HEK293T (cell line): ENCODE data around the gene CHST12.

ENCODE experiments used
- BHLHE40 ChIP-seq: fragments of 450-650 bp; IDR thresholded peaks from 2 replicates; pipeline ENCODE4 v1.6.1; 2016; ENCODE audit warnings: mild to moderate bottlenecking, moderate library complexity, borderline replicate concordance
- CTBP1 ChIP-seq: fragments of 450-650 bp; IDR thresholded peaks from 2 replicates; pipeline ENCODE4 v1.6.1; 2016; ENCODE audit warnings: borderline replicate concordance
- ELF4 ChIP-seq: fragments of 450-650 bp; IDR thresholded peaks from 2 replicates; pipeline ENCODE4 v1.6.1; 2017; ENCODE audit warnings: antibody characterized with exemption
- FOXA1 ChIP-seq: fragments of 450-650 bp; IDR thresholded peaks from 2 replicates; pipeline ENCODE4 v1.6.1; 2016; ENCODE audit warnings: mild to moderate bottlenecking
- FOXK2 ChIP-seq: fragments of 450-650 bp; IDR thresholded peaks from 2 replicates; pipeline ENCODE4 v1.6.1; 2016; ENCODE audit warnings: mild to moderate bottlenecking
- FOXM1 ChIP-seq: fragments of 450-650 bp; IDR thresholded peaks from 2 replicates; pipeline ENCODE4 v1.6.1; 2017; ENCODE audit warnings: mild to moderate bottlenecking, borderline replicate concordance
- L3MBTL2 ChIP-seq: fragments of 450-650 bp; conservative IDR thresholded peaks from 2 replicates; pipeline ENCODE4 v1.6.1; 2016; ENCODE audit warnings: mild to moderate bottlenecking
- LEF1 ChIP-seq: fragments of 450-650 bp; IDR thresholded peaks from 2 replicates; pipeline ENCODE4 v1.6.1; 2017; ENCODE audit warnings: mild to moderate bottlenecking, borderline replicate concordance
- NFRKB ChIP-seq: fragments of 450-650 bp; IDR thresholded peaks from 2 replicates; pipeline ENCODE4 v1.6.1; 2016; ENCODE audit warnings: mild to moderate bottlenecking, moderate library complexity
- SP1 ChIP-seq: fragments of 450-650 bp; IDR thresholded peaks from 2 replicates; pipeline ENCODE4 v1.6.1; 2017
- SUZ12 ChIP-seq: fragments of 450-650 bp; IDR thresholded peaks from 2 replicates; pipeline ENCODE4 v1.6.1; 2016; ENCODE audit warnings: mild to moderate bottlenecking
- ZNF384 ChIP-seq: fragments of 450-650 bp; IDR thresholded peaks from 2 replicates; pipeline ENCODE4 v1.6.1; 2016

DNA sequence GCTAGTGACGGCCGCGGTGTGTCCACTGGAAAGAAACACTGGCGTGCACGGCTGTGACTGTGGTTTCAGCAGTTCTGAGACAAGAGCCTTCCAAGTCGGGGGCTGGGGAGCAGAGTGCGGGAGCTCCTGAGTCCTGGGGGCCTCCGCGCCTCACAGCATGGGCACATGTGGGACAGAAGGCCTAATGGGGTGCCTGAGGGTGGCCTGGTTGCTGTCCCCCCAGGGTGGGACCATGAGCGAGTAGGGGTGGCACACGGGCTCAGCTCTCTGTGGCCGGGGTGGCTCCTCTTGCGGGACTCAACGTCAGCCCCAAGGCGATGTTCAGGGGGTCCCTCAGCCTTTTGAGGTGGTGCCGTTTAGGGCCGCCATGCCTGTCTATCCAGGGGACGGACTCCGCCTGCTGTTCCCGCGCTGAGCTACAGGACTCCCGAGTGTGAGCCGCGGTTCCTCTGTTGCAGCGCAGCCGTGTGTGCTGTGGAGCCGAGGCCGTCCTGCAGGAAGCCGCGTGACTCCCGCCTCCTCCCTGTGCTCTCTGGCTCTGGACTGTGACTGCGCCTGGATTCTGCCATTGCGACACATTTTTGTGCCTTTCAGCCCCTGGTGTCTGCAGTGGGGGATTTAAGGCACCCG, 23.5 kb upstream of the CHST12 start:
- TF ChIP-seq CTBP1 (no peak), SP1 (no peak), FOXK2 (no peak), BHLHE40 (no peak), ELF4 (no peak), ZNF384 (no peak), FOXM1 (no peak), FOXA1 (no peak), NFRKB (no peak), SUZ12 (no peak), LEF1 (no peak), L3MBTL2 (no peak)
